GM12874 (cell line): ENCODE results near the gene PIKFYVE.
A peak's percentile ranks its signal among the peaks of the same experiment; 100 is the strongest.

Source experiments
- CTCF ChIP-seq: IDR thresholded peaks from 2 replicates; pipeline ENCODE4 v1.5.1; 2011; ENCODE audit warnings: low read depth, mild to moderate bottlenecking, control low read depth, low read length, moderate library complexity; ENCODE audit not compliant: insufficient read depth

The PIKFYVE gene

GRCh38 chr2:208250388-208250787 lies 15.7 kb upstream of the PIKFYVE start:
- no peak for TF ChIP-seq CTCF

DNA sequence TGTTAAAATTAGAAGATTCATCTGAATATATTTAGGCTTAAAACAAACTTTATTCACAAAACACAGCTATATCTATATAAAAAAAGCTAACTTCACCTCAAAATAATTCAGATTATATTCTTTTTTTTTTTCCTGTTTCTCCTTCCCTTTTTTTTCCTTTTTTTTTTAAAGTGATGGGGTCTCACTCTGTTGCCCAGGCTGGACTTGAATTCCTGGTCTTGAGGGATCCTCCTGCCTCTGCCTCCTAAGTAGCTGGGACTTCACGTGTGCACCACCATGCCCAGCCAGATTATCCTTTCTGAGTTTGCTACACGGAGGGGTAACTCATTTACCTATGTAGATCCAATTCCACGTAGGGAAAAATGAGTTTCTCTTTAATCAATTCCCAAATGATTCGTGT lies 15.0 kb upstream of the PIKFYVE start:
- no peak for TF ChIP-seq CTCF

- no peak for TF ChIP-seq CTCF
Measured at GRCh38 chr2:208252716-208253492, 13.2 kb upstream of the PIKFYVE start.

- TF ChIP-seq CTCF = no peak
Measured at GRCh38 chr2:208253600-208254117, 12.4 kb upstream of the PIKFYVE start.

DNA sequence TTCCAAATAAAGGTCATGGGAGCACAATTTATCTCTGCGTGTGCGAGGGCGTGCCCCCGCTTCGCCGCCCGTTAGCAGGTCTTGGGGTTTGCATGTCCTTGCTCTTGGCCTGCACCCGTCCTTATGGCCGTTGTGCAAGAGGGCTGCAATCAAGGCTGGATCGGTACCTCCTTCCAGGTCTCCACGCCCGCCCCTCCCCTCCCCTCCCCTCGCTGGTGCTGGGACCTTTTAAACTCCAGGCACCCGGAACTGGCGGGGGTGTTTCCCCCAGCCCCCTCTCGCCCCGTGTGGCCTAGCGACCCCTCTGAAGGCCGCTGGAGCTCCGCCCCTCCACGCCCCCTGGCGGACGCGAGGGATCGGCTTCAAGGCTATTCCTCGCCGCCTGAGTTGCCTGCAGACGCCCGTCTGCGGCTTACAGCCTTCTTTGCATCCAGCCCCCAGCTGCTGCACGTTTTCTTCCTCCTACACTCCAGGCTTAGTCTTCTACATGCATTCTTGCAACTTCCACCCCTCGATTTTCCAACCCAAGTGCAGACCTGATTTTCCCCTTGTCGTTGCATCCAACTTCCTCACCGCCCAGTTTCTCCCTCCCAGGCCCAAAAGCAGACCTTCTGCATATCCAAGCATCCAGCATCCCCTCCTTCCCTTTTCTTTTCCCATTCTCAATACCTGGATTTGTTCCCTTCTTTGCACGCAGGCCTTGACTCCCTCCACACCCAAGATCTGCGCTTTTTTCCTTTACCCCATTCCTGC lies 11.8 kb upstream of the PIKFYVE start:
- peak; percentile 88 for TF ChIP-seq CTCF

GRCh38 chr2:208254871-208255556 lies 11.0 kb upstream of the PIKFYVE start, which contains the start of gene IDH1:
TSS of gene IDH1 (minus strand) at chr2:208255071. CDS start at chr2:208251551, 3,520 bp downstream.
- TF ChIP-seq CTCF = peak; percentile 67
